Colon (tissue), 2 donors: Measurements from ENCODE around the gene FTL.

ENCODE experiments used
- FAIRE-seq: peaks from 2 replicates; lab custom pipeline; 2012; peaks lifted over from hg19 to GRCh38; lab: Jason Lieb, UNC
- donor health status: control.
- donor health status: control.

The FTL gene

GRCh38 chr19:48992581-48993174, 27.6 kb downstream of the FTL start:
- FAIRE-seq, result no peak

GRCh38 chr19:48993175-48994034, 28.3 kb downstream of the FTL start, which contains the start of the genes GYS1 and RUVBL2:
Gene GYS1 (minus strand): TSS chr19:48993309. CDS start chr19:48993112, 197 bp downstream.
Gene RUVBL2 (plus strand): TSS chr19:48993887. CDS start chr19:48993912, 25 bp downstream.
- peak; percentile 75 for FAIRE-seq

GRCh38 chr19:48994035-48994386, 28.9 kb downstream of the FTL start:
- no peak for FAIRE-seq

GRCh38 chr19:48997972-48998371, 32.9 kb downstream of the FTL start:
- FAIRE-seq, result no peak

- FAIRE-seq, result no peak
Measured at GRCh38 chr19:48999481-49000325, 34.6 kb downstream of the FTL start.

- no peak for FAIRE-seq
Measured at GRCh38 chr19:49004133-49004532, 39.0 kb downstream of the FTL start.

GRCh38 chr19:49004964-49005614, 40.0 kb downstream of the FTL start:
- no peak for FAIRE-seq

GRCh38 chr19:49006905-49007304, 41.8 kb downstream of the FTL start:
- FAIRE-seq, result no peak

- FAIRE-seq, result no peak
Measured at GRCh38 chr19:49009828-49010227, 44.7 kb downstream of the FTL start.

- no peak for FAIRE-seq
Measured at GRCh38 chr19:49010453-49010852, 45.3 kb downstream of the FTL start.

- no peak for FAIRE-seq
Measured at GRCh38 chr19:49011194-49011593, 46.1 kb downstream of the FTL start.

GRCh38 chr19:49014123-49014869, 49.2 kb downstream of the FTL start:
- FAIRE-seq, result no peak

GRCh38 chr19:49014870-49015255, 49.8 kb downstream of the FTL start:
- no peak for FAIRE-seq

- FAIRE-seq, result no peak
Measured at GRCh38 chr19:49016067-49016839, 51.1 kb downstream of the FTL start.
